ENCODE results near the gene FBLN5.

The FBLN5 gene

DNA sequence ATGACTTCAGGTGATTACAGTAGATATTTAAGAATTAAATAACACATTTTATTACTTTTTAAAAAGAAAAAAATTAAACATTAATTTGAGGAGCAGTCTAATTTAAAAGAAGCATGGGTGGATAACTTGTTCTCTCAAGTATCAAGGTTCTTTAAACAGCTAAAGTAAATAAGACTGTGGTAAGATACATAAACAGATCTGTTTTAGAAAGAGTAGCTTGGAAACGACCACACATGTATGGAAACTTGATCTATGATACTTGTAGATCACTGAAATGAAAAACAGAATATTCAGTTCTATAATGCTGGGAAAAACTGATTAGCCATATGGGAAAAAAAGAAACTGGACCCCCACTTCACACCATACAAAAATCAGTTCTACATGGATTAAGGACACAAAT is 116.2 kb downstream of the FBLN5 start:
- no peak for DNase-seq

DNA sequence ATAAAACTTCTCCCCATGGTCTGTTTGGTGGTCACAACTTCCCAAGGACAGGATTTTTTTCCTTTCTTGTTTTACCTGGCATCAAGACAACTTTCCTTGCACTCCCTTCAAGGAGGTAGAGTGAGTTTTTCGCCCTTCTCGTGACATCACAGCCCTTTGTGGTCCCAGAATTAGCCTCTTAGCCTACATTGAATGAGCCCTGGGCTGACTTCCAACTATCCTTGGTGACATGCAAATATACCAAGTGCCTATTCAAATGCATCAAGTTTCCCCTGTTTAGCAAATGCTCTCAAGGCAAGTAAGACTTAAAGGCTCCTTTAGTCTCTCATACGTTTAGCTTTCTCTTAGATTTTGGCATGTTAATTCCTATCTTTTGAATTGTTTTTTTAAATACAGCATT is 116.7 kb downstream of the FBLN5 start:
- DNase-seq: peak in 5 of 56 donors; percentile 7 to 30 (median 13)

DNA sequence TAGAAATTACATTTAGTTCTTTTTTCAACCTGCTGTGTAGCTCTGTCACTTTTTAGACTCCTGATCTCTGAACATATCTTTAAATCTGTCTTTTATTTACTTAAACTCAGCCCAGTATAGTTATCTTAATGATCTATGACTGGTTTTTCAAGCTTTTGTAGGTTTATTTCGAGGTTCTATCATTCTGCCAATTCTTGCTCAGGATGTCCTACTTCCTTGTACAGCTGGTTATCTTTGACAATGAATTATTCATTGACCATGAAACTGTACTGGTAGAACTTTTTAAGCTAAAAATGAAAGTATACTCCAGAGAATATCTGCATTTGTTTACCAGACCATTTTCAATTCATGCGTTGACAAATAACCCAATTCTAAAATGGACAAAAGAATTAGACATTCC is 118.0 kb downstream of the FBLN5 start:
- no peak for DNase-seq

DNA sequence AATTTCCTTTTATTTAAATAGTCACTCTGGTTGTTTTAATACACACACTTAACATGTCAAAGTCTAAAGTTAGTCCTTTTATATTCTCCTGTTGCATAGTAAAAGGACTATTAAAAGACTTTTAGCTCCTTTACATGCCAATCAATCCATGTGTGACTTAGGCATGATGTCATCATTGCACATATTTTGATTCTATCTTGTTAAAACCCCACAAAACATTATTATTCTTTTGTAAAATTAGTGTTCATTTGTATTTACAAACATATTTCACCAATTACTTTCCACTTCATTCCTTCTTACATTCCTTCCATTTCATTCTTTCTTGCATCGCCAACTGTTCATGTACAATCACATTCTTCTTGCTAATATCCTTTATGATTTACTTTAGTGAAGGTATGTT is 119.7 kb downstream of the FBLN5 start:
- no peak for DNase-seq
